ENCODE measurements around the gene ARHGEF19. TPM values are rescaled to one million over a fixed set of nuclear protein-coding genes. Genes with fewer than 3 reads are reported as not detected.

ARHGEF19 gene
- total RNA-seq, 1 experiment from 2014 or later = 7.7 TPM

GRCh38 chr1:16229976-16230740 lies 17.7 kb upstream of the ARHGEF19 start:
- no peaks in the 10 kb centered on the region for H3K9me3 Mint-ChIP-seq (ENCODE audit: unreplicated experiment)
- DNase-seq = no peak
- CTCF ChIA-PET = no interaction called here

GRCh38 chr1:16226490-16227179 lies 14.2 kb upstream of the ARHGEF19 start:
- CTCF ChIA-PET = no interaction called here
- POLR2A ChIA-PET = no interaction called here
- no TSS peak for BruUV-seq (replicated peaks)
- no peaks in the 10 kb centered on the region for H3K4me1 Mint-ChIP-seq (ENCODE audit: low read depth, unreplicated experiment)
- DNase-seq = no peak
- no peak overlapping the region for H3K4me3 Mint-ChIP-seq (ENCODE audit: unreplicated experiment)
- Histone ChIP-seq H3K4me3 (ENCODE audit: low read depth, low read length) (no peak overlapping the region), H3K36me3 (ENCODE audit: control insufficient read depth, insufficient read depth, low read length) (no peaks in the 10 kb centered on the region), H3K4me1 (no peaks in the 10 kb centered on the region), H3K9me3 (no peaks in the 10 kb centered on the region), H3K27me3 (replicated peaks; ENCODE audit: control insufficient read depth, insufficient read depth, low read length) (no peaks in the 10 kb centered on the region)
- peaks cover under 1% of the 10 kb centered on the region for H3K27me3 Mint-ChIP-seq (ENCODE audit: insufficient read depth, unreplicated experiment)
- TF ChIP-seq CTCF (IDR thresholded peaks at IDR 0.05; ENCODE audit: insufficient read depth in 1 of 2, low read depth in 1 of 2, low read length in 1 of 2, severe bottlenecking in 1 of 2, unreplicated experiment in 1 of 2) = no peak
- intact Hi-C loops (cut with micrococcal nuclease; ENCODE audit: unreplicated experiment) = no loop called here
- H3K27ac Mint-ChIP-seq (ENCODE audit: unreplicated experiment) = no peak overlapping the region
- peaks cover 4% of the 10 kb centered on the region for H3K9me3 Mint-ChIP-seq (ENCODE audit: unreplicated experiment)
- no peaks in the 10 kb centered on the region for H3K36me3 Mint-ChIP-seq (ENCODE audit: insufficient read depth, unreplicated experiment)

More at GRCh38 chr1:16229976-16230740, 17.7 kb upstream of the ARHGEF19 start:
- H3K27me3 ChIP-seq (replicated peaks; ENCODE audit: control insufficient read depth, insufficient read depth, low read length) = no peaks in the 10 kb centered on the region
- POLR2A ChIA-PET = no interaction called here
- no peaks in the 10 kb centered on the region for H3K36me3 ChIP-seq (ENCODE audit: control insufficient read depth, insufficient read depth, low read length)
- TF ChIP-seq CTCF (IDR thresholded peaks at IDR 0.05; ENCODE audit: insufficient read depth in 1 of 2, low read depth in 1 of 2, low read length in 1 of 2, severe bottlenecking in 1 of 2, unreplicated experiment in 1 of 2) = no peak
- no peaks in the 10 kb centered on the region for H3K27me3 Mint-ChIP-seq (ENCODE audit: insufficient read depth, unreplicated experiment)
- H3K27ac Mint-ChIP-seq (ENCODE audit: unreplicated experiment) = no peak overlapping the region
- no peak overlapping the region for H3K4me3 Mint-ChIP-seq (ENCODE audit: unreplicated experiment)
- no TSS peak for BruUV-seq (replicated peaks)
- no peaks in the 10 kb centered on the region for H3K9me3 ChIP-seq
- no peaks in the 10 kb centered on the region for H3K36me3 Mint-ChIP-seq (ENCODE audit: insufficient read depth, unreplicated experiment)
- intact Hi-C loops (cut with micrococcal nuclease; ENCODE audit: unreplicated experiment) = no loop called here
- no peaks in the 10 kb centered on the region for H3K4me1 ChIP-seq
- no peaks in the 10 kb centered on the region for H3K4me1 Mint-ChIP-seq (ENCODE audit: low read depth, unreplicated experiment)
- no peak overlapping the region for H3K4me3 ChIP-seq (ENCODE audit: low read depth, low read length)

- DNase-seq = no peak
- no peaks in the 10 kb centered on the region for H3K4me1 ChIP-seq
- Mint-ChIP-seq H3K9me3 (ENCODE audit: unreplicated experiment) (peaks cover 9% of the 10 kb centered on the region), H3K27me3 (ENCODE audit: insufficient read depth, unreplicated experiment) (peaks cover 5% of the 10 kb centered on the region), H3K36me3 (ENCODE audit: insufficient read depth, unreplicated experiment) (no peaks in the 10 kb centered on the region), H3K4me3 (ENCODE audit: unreplicated experiment) (no peak overlapping the region), H3K27ac (ENCODE audit: unreplicated experiment) (no peak overlapping the region), H3K4me1 (ENCODE audit: low read depth, unreplicated experiment) (no peaks in the 10 kb centered on the region)
- H3K4me3 ChIP-seq (ENCODE audit: low read depth, low read length) = no peak overlapping the region
- no peak for TF ChIP-seq CTCF (IDR thresholded peaks at IDR 0.05; ENCODE audit: insufficient read depth in 1 of 2, low read depth in 1 of 2, low read length in 1 of 2, severe bottlenecking in 1 of 2, unreplicated experiment in 1 of 2)
- BruUV-seq (replicated peaks) = no TSS peak
- no peaks in the 10 kb centered on the region for H3K36me3 ChIP-seq (ENCODE audit: control insufficient read depth, insufficient read depth, low read length)
- CTCF ChIA-PET = no interaction called here
- no peaks in the 10 kb centered on the region for H3K27me3 ChIP-seq (replicated peaks; ENCODE audit: control insufficient read depth, insufficient read depth, low read length)
- POLR2A ChIA-PET = no interaction called here
- no peaks in the 10 kb centered on the region for H3K9me3 ChIP-seq
- intact Hi-C loops (cut with micrococcal nuclease; ENCODE audit: unreplicated experiment) = no loop called here
Observed at GRCh38 chr1:16226129-16226489, 13.7 kb upstream of the ARHGEF19 start.
